HG02938 (cell line): ENCODE data around the gene XRCC3.

Source experiments
- ATAC-seq: cut with Tn5 transposase; IDR thresholded peaks from one replicate; pipeline ENCODE4 v1.9.1; 2021; ENCODE audit warnings: mild to moderate bottlenecking, moderate library complexity; ENCODE audit not compliant: unreplicated experiment

The XRCC3 gene

DNA sequence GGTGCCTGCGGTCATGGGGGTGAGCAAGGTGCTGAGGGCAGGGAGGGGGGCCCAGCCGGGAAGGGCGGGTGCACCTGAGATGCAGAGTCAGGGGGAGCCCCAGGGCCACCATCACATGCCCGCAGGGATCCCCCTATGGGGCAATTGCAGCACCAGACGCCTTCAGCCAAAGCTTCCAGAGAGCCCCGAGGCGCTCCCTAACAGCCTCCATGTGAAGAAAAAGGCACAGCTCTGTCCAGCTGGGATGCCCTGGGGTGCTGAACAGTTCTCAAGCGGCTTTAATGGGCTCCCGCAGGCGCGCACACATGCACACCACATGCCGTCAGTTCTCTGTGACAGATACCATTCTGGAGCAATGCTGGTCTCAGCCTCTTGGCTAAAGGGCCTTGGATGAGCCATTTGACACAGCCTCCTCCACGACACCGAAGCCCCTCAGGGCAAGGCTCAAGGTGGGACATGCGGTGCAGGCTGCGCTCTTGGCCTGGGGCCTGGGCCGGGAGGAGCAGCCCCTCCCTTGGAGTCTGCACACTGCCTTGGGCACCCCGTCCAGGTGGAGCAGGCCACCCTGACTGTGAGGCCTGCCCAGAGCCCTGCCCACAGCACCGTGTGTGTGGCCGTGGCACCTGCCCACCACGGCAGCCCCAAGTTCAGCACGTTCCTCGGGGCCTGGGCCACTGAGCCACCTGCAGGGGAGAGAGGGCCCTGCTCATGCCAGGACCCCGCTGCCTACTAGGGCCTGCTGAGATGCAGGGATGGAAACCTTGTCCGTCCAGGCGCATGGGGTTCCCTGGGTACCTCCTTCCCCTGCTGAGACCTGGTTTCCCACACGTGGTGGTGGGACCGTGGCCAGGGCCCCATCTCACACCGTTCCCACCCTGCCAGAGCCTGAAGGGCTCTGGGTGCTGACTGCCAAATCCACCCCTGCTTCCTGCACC, 7.7 kb downstream of the XRCC3 start:
- ATAC-seq: no peak

DNA sequence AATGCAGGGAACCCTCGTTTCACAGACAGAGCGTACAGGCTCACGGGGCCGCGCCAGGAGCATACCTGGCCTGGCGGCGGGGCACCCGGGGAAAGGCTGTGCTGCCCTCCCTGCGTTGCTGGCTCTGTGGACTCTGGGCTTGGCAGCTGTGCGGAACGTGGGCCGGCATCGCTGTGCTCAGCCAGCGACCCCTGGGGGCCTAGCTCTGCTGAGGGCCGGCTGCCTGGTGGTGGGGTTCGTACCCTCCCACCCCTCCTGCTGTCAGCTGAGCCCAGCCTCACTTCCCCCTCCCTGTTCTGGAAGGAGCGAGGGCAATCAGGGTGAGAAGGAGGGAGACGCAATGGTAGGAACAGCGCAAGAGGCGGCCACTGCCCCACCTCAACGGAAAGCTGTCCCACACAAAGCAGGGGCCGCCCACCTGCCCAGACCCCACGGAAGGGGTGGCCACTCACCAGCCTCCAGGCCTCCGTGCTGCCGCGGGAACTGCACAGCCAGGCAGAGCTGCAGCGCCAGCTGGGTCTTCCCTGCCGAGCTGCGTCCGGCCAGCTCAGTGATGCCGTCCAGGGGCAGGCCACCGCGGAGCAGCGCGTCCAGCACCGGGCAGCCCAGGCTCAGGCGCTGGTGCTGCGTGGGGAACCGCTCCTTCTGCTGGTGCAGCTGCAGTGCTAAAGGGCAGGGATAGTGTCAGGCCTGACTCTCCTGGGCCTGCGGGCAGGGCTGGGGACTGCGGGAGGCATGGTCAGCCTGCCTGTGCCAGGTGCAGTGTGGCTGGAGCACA, 8.5 kb downstream of the XRCC3 start:
- no peak for ATAC-seq

DNA sequence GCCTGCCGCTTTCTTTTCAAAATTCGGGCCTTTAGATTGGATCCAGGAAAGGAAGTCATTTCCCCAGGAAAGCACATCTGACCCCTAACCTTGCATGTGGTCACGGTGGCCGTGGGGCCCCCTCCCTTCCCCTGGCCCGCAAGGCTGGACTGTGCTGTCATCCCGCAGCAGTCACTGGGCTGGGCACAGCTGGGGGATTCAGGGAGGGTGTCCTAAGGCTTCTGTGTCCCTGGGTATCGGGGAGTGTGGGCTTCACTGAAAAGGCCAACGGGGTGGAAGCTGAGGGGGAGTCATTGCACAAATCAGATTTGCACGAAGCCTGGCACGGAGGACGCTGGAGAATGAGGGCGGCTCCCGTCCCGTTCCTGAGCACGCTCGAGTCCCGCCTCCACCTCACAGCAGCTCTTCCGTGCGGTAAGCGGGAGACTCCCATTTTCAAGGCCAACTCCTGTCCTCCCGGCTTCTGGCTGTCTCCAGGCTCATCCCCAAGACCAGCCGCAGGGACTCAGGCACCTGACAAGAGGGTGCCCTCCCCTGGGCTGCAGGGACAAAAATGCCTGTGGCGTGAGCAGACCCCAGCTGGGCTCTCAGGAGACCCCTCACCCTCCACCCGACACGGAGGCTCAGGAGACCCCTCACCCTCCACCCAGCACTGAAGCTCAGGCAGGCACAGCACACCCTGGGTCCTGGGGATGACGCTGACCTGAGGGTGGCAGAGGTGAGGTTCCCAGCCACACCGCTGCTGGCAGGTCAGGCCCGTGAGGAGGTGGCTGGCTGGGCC, 9.6 kb downstream of the XRCC3 start:
- no peak for ATAC-seq

DNA sequence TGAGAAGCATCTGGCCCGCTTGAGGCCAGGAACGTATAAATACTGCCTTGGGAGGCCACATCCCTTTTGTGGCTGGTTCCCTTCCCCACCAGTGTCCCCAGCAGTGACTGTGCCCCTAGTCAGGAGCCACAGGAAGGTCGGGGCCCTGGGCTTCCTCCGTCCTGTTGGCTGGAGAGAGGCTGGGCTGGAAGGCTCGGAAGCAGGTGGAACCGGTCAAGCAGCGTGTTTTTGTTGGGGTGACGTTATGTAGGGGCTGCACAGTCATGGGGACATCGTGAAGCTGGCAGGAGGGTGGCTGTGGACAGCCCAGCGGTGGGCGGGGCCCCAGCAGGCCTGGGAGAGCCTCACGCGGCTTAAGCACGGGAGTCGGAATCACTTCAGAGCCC, 10.1 kb downstream of the XRCC3 start:
- ATAC-seq: no peak

DNA sequence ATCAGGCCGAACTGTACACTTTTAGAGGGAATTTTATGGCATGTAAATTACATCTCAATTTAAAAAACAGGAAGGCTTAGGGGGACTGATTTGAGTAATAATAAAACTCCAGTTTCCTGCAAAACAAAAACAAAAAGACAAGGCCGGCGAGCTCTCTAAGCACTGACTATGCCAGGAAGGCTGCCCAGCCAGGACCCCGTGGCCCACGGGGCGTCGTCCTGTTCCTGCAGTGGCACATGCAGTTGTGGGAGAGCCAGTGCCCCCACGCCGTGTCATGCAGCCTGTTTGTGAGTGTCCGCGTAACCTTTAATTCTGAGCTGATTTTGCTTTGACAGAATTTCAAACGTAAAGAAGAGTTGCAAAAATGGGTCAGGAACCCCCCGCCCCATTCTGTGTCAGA, 10.5 kb downstream of the XRCC3 start:
- ATAC-seq: no peak

DNA sequence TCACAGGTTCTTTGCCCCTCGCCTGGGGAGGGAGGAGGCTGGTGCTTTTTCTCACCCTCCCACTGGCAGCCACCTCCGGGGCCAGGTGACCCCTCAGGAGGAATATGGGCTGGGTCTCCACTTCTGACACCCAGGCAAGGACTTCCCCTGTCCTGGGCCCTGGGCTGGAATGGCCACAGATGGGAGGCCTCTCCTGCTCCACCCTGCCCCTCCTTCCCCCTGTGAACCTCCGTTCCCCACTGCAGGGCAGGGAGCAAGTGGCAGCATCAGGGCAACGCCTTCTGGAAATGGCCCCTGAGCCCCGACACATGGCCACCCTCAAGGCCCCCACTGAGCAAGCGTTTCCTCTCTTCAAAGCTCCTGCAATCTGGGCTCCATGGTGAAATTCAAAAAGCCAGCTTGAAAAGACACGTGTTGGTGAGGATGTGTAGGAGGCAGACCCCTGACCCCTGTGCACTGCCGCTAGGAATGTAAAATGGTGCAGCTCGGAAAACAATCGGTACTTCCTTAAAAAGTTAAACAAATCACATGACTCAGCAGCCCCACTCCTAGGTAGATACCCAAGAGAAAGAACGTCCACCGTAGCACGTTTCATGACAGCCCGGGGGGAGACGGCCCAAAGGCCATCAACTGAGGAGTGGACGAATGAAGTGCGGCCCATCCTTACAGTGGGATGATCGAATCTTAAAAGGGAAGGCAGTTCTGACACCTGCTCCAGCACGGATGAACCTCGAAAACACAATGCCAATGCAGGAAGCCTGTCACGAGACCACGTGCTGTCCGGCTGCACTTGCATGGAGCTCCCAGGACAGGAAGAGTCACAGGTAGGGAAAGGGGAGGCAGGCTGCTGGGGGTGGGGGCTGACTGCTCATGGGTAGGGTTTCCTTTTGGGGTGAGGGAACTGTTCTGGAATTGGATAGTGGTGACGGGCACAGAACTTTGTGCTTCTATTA, 11.5 kb downstream of the XRCC3 start:
- no peak for ATAC-seq

DNA sequence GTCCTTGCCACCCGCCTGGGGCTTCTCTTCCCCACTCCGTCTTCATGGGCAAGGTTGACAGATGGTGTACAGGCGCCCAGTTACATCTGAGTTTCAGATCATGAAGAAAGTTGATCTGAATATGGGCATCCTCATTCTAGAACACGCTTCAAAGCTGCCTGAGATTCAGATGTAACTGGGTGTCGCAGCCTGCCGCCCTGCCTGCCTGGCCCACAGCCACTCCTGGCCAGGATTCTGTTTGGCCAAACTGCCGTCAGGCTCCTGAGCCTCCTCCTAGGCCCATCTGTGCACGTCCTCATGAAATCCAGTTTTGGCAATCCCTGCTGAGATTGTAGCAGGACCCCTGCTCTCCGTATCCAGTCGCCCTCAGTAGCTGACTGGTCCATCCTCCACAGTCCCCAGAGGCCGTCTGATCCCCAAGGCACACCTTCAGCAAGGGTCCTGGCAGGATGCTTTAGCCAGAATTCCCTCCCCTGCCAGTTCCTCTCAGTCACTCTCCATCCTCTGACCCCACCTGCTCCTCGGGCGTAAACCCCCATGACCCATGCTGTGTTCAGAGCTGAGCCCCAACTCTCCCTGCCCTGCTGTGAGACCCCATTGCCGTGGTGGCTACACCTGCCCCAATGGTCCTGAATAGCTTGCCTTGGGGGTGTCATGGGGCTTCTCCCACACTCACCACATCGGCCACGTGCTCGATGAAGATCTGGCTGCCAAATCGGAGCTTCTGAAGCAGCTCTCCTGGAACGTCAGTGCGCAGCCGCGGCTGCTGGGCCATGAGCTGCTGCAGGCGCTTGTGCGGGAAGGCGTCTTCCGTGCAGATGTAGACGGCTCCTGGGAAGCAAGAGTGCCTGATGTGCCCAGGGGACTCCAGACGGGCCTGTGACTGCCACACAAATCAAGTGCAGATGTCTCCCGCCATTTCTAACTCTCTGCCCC, 12.5 kb downstream of the XRCC3 start:
- ATAC-seq: no peak

DNA sequence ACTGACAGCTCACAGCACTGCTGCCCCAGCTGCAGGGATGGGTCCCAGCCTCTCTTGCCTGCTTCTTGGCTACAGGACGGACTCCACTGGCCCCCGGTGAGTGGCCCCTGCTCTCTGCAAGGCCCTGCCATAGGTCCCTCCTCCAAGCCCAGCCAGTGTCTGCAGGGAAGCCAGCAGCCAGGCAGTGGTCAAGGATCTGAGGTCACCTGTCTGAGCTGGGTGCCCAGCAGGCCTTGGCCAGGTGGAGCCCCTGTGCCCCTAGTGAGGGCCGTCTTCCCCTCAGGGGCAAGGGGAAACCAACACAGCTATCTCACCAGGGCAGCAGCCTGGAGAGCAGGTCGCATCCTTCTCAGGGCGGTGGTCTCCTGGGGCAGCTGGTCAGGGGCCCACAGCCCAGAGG, 13.2 kb downstream of the XRCC3 start:
- ATAC-seq: no peak

DNA sequence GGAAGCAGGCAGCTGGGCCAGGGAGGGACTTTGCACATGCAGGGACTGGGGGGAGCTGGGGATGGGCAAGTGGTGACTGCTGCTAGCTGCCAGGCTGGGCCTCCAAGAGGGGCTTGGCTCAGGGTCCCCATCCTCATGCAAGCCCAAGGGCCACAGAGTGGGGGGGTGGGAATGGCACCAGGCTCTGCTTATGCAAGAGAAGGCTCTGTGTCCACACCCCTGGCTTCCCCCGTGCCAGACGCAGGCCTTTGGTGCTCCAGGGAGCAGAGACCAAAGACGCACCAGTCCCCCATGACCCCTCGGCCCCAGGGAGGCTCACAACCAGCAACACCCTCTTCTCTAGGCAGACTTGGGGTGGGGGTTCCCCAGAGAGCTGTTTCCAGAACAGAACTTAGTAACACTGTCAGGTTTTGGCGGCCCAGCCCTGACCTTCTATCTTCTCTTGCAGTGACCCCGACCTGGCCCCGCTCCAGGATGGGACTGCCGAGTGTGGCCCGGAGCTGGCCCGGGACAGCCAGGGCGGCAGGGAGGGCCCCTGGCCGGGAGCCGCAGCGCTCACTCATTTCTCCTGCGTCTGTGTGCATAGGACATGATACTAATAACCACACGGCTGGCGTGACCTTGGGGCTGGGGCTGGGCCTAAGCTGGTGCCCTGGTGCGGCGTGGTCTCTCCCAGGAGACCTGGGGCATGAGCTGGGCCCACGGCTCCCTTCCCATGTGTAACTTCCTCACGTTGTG, 14.3 kb downstream of the XRCC3 start:
- ATAC-seq: no peak

DNA sequence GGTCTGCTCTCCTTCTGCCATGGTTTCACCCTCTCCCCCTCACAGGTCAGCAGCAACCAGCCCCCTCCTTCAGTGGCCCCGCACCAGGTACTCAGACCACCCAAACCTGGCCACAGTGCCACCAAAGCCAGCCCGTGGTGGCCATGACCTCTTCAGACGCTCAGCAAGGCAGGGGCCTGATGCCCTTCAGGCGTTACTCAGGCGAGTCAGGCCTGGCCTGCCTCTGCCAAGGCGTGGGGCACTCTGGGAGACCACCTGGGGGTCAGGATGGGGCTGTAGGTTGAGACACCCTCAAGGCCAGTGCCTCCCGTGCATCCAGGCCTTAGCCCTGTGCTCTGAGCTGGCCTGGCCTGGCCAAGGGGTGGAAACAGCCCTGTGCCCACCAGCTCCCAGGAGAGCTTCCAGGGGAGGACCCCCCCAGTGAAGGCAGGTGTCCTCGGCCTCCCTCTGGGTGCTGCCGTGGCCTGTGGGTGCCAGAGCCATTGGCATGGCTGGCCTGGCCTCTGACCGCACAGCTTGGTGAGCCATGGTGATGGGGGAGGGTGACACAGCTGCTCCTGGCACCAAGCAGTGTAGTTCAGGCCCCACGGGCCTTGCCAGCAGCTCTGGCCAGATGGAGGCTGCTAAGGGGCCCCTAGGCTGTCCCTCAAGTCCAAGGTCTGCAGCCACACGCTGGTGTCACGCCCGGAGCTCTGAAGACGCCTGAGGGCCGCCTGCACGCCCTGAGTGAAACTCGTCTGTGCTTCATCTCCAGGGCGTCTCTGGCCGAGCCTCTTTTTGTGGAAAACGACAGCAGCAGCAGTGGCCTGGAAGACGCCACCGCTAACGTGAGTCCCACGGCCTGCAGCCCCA, 15.1 kb downstream of the XRCC3 start:
- ATAC-seq: no peak

DNA sequence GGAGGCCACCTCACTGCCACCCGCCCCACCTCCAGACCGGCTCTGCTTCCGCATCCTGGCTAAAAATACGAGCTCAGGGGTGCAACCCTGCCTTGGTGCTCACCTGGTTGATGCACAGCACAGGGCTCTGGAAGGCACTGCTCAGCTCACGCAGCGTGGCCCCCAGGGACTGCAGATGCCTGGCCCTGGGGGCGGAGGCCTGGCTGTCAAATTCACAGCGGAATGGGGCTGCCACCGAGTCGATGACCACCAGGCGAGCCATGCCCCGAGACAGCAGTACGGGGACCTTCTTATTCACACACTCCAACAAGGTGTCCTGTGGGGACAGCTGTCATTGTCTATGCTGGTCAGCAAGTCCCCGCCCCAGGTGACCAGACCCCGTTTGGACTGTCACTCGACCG, 16.0 kb downstream of the XRCC3 start:
- ATAC-seq: no peak

DNA sequence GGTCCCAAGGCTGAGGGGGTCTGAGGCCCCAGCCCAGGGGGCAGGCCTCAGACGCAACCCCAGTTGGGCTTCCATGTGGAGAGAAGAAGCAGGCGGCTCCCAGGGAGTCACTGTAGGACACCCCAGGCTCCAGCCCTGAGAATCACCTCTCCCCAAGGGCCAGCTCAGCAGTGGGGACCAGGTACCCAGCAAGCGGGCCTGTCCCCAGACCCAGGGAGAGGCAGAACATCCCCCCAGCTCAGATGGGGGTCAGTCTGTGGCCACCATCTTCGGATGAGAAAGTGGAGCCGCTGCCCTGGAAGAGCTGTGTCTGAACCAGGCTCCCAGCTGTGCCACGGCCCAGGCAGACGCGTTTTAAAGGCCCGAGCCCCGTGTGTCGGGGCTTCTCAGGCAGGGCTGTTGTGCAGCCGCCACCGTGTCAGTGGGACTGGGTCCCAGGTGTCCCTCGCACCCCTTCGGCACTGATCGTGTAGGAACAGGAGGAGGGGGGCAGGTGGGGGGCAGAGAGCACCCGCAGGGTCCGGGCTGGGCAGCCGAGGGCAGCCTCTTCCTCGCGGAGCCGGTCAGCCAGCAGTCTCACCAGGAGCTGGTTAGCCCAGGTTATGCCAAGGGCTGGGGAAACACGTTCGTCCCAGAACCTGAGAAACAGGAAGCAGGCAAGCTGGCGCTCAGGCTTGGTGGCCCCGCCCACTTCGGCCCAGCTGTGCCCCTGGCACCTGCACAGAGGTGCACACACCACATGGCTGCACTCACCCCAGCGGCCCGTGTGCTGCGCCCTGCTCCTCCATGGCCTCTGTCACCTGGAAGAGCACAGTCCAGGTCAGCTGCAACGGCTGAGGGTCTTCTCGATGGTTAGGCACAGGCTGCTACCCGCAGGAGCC, 16.6 kb downstream of the XRCC3 start:
- no peak for ATAC-seq

DNA sequence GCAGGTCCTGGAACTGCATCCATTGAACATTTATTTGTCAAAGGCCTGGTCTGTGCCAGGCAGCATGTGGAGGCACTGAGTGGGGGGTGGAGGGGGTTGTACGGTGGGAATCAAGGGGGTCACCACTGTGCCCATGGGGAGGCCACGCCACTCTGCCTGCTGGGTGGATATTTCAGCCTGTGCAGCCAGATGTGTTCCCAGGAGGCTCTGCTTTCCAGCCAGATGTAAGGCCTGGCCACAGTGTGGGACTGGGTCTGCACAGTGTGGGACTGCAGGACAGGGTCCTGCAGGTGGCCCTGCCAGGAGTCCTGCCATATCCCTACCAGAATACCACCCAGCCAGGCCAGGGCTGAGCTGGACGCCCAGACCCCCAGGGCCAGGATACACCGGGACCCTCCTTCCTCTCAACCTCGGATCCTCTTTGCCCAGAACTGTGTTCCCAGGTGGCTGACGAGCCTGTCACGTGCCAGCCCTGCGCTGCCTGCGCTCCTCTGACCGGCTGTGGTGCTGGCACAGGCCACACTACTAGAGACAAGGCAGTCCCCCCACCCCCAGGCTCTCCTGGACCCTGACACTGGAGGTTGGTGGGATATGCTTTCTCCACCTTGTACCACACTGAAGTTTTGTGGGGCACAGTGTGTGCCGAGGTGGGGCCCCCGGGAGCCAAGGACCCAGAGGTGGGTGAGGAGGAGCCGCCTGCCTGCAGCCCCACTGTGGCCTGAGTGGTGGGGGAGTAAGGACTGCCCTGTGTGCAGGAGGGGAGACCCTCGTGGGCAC, 17.5 kb downstream of the XRCC3 start:
- no peak for ATAC-seq

DNA sequence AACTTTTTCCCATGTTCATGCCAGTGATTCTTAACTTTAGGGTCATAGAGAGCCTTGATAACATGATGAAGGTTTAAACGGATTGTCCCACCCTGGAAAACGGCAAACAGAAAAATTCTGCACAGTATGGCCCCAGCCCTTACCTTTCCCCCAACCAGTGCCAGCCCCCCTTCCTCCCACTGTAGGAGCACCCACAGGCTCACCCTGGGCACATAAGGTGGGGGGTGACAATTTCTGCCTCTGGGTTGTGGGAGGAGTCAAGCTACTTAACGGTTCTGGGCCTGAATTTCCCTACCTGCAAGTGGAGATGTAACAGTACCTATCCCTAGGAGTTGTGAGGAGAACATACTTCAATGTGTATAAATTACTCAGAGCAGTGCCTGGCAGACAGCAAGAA, 18.0 kb downstream of the XRCC3 start:
- no peak for ATAC-seq

DNA sequence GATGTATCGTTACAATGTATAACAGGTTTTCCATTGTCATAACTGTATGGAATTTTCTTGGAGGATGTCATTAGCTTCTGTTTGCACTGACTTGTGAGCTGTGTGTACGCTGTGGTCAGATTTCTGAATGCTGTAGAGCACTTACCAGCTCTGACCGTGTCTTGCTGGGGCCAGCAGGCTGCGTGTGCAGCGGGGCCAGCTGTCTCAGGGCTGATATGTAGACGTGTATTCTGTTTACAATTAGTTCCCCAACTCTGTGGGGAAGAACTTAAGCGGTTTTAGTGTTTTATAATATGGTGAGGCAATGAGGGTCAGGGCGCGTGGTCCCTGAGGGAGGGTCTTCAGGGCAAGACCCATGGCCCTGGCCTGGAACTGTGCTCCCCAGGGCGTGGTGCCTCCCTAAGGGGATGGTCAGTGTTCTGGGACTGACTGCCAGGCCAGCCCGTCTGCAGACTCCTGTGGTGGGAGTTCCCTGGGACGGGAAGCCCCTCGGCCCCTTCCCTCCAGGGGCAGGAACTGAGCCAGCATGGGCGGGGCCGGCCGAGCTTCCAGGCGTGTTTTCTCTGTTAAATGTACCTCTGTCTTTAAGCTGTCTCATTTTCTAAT, 18.7 kb downstream of the XRCC3 start:
- ATAC-seq: no peak

DNA sequence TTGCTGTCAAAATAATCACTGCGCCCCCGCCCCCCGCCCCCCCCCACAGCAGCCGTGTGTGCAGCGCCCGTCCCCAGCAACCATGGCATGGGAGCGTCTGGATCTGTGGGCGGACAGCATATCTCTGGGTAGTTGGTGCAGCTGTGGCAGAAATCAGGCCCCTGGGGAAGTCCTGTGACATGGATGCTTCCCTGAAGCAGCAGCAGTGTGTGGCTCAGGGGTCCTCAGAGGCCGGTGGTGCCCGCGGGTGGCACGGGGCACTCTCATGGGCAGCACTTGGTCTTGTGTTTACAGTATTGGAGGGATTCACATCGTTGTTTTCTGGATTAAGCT, 19.2 kb downstream of the XRCC3 start:
- no peak for ATAC-seq
